Activated naive CD4-positive, alpha-beta T cell treated with Interleukin-2 at 50 U/mL for 16 hours (primary cell): Measurements from ENCODE around the gene PLXDC1.
"Not testable (repeated sequence)": the region's sequence is repeated elsewhere in the genome, so short reads cannot be mapped to it uniquely, and the experiment has no call there.

Experiments used
- DNase-seq: peaks from one replicate; pipeline ENCODE4 v3.0.0-alpha.2; 2020

Gene PLXDC1

DNA sequence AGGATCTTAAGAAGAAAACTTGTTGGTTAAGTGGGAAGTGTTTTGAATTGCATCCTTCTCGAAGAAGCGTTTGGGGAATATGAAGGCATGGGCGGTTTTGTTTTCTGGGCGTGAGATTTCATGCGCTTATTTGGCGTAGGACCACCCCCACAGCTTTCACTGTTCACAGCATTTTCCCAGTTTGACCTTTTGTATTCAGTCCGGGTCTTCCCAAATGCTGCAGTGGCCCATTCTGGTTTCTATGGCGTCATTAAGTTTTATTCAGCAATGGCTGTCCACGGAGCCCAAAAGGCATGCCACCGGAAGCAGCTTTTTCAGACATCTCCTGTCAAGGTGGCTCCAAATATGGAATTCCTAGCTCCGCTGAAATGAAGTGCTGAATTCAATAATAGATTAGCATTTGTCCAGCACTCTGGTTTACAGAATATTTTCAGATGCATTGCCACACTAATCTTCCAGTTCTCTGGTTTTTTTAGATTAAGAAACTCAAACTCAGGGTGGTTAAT, 93.7 kb downstream of the PLXDC1 start:
- DNase-seq = no peak

- no peak for DNase-seq
These were observed 97.3 kb downstream of the PLXDC1 start for GRCh38 chr17:39054111-39054645.

DNA sequence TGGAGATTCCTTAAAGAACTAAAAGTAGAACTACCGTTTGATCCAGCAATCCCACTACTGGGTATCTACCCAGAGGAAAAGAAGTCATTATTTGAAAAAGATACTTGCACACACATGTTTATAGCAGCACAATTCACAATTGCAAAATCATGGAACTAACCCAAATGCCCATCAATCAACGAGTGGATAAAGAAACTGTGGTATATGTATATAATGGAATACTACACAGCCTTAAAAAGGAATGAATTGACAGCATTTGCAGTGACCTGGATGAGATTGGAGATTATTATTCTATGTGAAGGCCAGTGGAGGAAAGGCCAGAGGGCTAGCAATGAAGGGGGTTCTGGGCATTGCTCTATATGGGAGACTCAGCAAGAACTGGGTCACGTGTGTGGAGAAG, 99.0 kb downstream of the PLXDC1 start:
- DNase-seq = not testable (repeated sequence)

- DNase-seq = no peak
These were observed 100.3 kb downstream of the PLXDC1 start for GRCh38 chr17:39051001-39051585.

- DNase-seq = no peak
These were observed 105.3 kb downstream of the PLXDC1 start for GRCh38 chr17:39045948-39046679.

DNA sequence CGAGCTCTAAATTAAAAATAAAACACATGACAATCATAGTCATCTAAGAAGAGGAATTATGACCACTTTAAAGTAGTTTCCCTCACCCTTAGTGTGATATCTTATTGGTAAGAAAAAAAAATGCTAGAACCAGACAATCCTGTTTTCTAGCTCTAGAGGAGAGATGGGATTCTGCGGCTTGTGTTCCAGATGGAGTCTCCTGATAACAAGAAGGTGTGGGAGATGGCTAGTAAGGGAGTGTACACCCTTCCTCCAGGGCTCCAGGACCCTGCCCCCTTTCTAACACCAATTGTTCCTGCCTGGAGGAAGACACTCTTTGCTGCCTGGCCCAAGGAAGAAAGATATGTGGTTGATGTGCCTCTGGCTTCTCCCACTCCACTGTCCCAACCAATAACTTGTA, 115.4 kb downstream of the PLXDC1 start:
- DNase-seq = no peak

DNA sequence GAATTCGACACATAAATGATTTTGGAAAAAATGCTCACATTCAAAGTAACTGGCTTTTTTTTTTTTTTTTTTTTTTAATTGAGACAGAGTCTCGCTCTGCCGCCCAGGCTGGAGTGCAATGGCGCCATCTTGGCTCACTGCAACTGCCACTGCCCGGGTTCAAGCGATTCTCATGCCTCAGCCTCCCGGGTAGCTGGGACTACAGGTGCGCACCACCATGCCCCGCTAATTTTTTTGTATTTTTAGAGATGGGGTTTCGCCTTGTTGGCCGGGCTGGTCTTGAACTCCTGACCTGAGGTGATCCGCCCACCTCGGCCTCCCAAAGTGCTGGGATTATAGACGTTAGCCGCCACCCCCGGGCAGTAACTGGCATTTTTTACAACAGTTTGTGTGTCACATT, 115.9 kb downstream of the PLXDC1 start:
- not testable (repeated sequence) for DNase-seq

GRCh38 chr17:39028690-39029089, 122.7 kb downstream of the PLXDC1 start:
- no peak for DNase-seq

DNA sequence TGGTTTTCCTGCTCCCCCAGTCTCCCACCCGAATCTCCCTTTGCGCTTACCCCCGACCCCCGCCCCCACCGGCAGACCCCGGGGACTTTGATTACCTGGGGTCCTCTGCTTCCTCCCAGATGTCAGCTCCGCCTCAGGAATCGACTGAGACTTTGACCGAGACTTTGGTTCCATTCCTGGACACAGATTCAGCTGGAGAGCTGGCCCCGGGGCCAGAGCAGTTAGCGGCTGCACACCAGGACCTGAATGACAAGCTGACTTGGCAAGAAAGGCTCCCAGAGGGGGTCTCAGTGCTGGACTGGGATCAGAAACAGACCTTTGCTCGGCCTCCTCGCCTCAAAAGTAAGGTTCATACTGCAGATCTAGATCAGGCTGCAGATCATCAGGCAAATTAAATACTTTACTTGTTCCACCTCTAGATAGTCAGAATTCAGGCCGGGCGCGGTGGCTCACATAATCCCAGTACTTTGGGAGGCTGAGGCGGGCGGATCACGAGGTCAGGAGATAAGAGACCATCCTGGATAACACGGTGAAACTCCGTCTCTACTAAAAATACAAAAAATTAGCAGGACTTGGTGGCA, 123.9 kb downstream of the PLXDC1 start:
- no peak for DNase-seq

- DNase-seq = peak; percentile 12
These were observed 124.4 kb downstream of the PLXDC1 start for GRCh38 chr17:39026980-39027451.

GRCh38 chr17:39026346-39026745, 125.1 kb downstream of the PLXDC1 start:
- DNase-seq = not testable (repeated sequence)

DNA sequence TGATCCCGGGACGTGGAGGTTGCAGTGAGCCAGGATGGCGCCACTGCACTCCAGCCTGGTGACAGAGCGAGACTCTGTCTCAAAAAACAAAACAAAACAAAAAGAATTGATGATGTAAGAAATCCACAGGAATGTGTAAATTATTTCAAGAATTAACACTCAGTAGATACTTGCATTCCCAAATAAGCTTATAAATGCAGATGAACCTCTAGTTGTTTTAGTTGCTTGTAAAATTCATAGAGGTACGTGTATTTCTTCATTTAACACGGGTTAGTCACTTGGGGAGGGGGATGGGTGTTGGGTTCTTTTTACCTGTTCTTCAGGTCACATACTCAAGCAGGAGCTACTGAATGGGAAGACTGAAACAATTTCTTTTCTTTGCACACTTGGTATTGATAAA, 128.5 kb downstream of the PLXDC1 start:
- no peak for DNase-seq

GRCh38 chr17:39020037-39020436, 131.4 kb downstream of the PLXDC1 start:
- DNase-seq = not testable (repeated sequence)

GRCh38 chr17:39018267-39019134, 132.9 kb downstream of the PLXDC1 start:
- peak; percentile 7 for DNase-seq

- DNase-seq = no peak
These were observed 135.0 kb downstream of the PLXDC1 start for GRCh38 chr17:39016193-39017153.

DNA sequence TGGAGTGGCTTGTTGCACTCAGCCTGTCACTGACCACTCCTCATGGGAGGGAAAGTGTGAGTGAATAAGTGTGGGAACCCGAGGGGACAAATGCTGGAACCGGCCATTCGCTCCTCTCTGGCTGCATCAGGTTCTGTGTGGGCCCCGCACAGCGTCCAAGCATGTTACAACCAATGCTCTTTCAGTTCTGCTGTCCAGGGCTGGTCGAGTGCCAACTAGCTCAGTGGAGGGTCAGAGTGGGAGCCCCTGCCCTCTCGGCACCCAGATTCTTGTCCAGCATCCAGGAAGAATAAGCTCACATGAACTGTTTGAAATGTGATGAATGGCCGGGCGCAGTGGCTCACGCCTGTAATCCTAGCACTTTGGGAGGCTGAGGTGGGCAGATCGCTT, 135.9 kb downstream of the PLXDC1 start:
- DNase-seq = no peak

- DNase-seq = no peak
These were observed 136.5 kb downstream of the PLXDC1 start for GRCh38 chr17:39014795-39015545.

- DNase-seq = no peak
These were observed 137.2 kb downstream of the PLXDC1 start for GRCh38 chr17:39014044-39014794.
